CD4-positive, alpha-beta memory T cell (primary cell): Measurements from ENCODE around the gene GDF3. TPM values are rescaled to one million over a fixed set of nuclear protein-coding genes. Genes with fewer than 3 reads are reported as not detected.

Source experiments
- CTCF ChIA-PET: fragments of 350-600 bp; sonication (Branson Sonifier 250); formaldehyde crosslinking; loops from one replicate; lab custom pipeline; 2021; ENCODE audit warnings: inconsistent platforms; ENCODE audit not compliant: partially characterized antibody; lab: Charles Lee
- POLR2A ChIA-PET: fragments of 350-600 bp; sonication (Branson Sonifier 250); formaldehyde crosslinking; loops from one replicate; lab custom pipeline; 2021; ENCODE audit not compliant: partially characterized antibody; lab: Charles Lee
- DNase-seq, 5 donors: peaks; one replicate each; pipeline versions ENCODE4 v3.0.0 to v3.0.0-alpha.2; 2020 to 2022; ENCODE audit warnings: mixed read lengths in 1 of 5
- H3K27ac ChIP-seq: one replicate; pipeline ENCODE4 v1.7.0; 2013; ENCODE audit warnings: low read depth, low read length
- H3K27me3 ChIP-seq: 2 replicates; pipeline ENCODE4 v1.7.0; 2013; ENCODE audit warnings: mild to moderate bottlenecking, low read length, moderate library complexity; ENCODE audit not compliant: insufficient read depth
- H3K36me3 ChIP-seq: 2 replicates; pipeline ENCODE4 v1.7.0; 2013; ENCODE audit warnings: mild to moderate bottlenecking, low read length, moderate library complexity; ENCODE audit not compliant: insufficient read depth
- H3K4me1 ChIP-seq: 2 replicates; pipeline ENCODE4 v1.7.0; 2013; ENCODE audit warnings: mild to moderate bottlenecking, low read length, moderate library complexity; ENCODE audit not compliant: insufficient read depth
- H3K4me3 ChIP-seq, 2 donors: one replicate each; pipeline ENCODE4 v1.7.0; 2013; ENCODE audit warnings: low read length in 2 of 2, mild to moderate bottlenecking in 1 of 2
- H3K9me3 ChIP-seq, 2 donors: one replicate each; pipeline ENCODE4 v1.7.0; 2013; ENCODE audit warnings: low read length in 2 of 2, control low read depth in 1 of 2; ENCODE audit not compliant: control insufficient read depth in 1 of 2
- H3K27ac Mint-ChIP-seq, 7 donors: one replicate each; pipeline ENCODE4 v1.8.0; 2020 to 2021; ENCODE audit warnings: mixed read lengths in 7 of 7, mild to moderate bottlenecking in 6 of 7, inconsistent platforms in 3 of 7, moderate library complexity in 3 of 7
- H3K27me3 Mint-ChIP-seq, 2 donors: one replicate each; pipeline ENCODE4 v1.8.0; 2020 to 2021; ENCODE audit warnings: mixed read lengths in 2 of 2
- H3K36me3 Mint-ChIP-seq, 2 donors: one replicate each; pipeline ENCODE4 v1.8.0; 2020 to 2021; ENCODE audit warnings: mixed read lengths in 2 of 2, inconsistent platforms in 1 of 2, mild to moderate bottlenecking in 1 of 2
- H3K4me1 Mint-ChIP-seq, 4 donors: one replicate each; pipeline ENCODE4 v1.8.0; 2020 to 2021; ENCODE audit warnings: mixed read lengths in 4 of 4, mild to moderate bottlenecking in 1 of 4
- H3K4me3 Mint-ChIP-seq, 8 donors: one replicate each; pipeline ENCODE4 v1.8.0; 2020 to 2021; ENCODE audit warnings: mixed read lengths in 8 of 8, mild to moderate bottlenecking in 7 of 8, moderate library complexity in 6 of 8, inconsistent platforms in 3 of 8
- H3K9me3 Mint-ChIP-seq, 8 donors: one replicate each; pipeline ENCODE4 v1.8.0; 2020 to 2021; ENCODE audit warnings: mixed read lengths in 8 of 8, mild to moderate bottlenecking in 5 of 8, inconsistent platforms in 3 of 8, moderate library complexity in 1 of 8
- intact Hi-C: fragments of 100-400 bp; cut with micrococcal nuclease; formaldehyde crosslinking; loops from one replicate; pipeline ENCODE4 v1.15.1; 2023
- polyA plus RNA-seq, 2 donors: library from polyadenylated mRNA; unstranded; fragments of 300-500 nt; fragmentation: Illumina TruSeq; gene quantifications; one replicate each; pipeline ENCODE4 v1.2.3, GENCODE V29; 2021
- total RNA-seq, 2 experiments: library from RNA; stranded (reverse); gene quantifications; one replicate each; pipeline ENCODE4 v1.2.3, GENCODE V29; 2021

The GDF3 gene
- total and polyA plus RNA-seq, 4 experiments from 2014 or later: not detected

DNA sequence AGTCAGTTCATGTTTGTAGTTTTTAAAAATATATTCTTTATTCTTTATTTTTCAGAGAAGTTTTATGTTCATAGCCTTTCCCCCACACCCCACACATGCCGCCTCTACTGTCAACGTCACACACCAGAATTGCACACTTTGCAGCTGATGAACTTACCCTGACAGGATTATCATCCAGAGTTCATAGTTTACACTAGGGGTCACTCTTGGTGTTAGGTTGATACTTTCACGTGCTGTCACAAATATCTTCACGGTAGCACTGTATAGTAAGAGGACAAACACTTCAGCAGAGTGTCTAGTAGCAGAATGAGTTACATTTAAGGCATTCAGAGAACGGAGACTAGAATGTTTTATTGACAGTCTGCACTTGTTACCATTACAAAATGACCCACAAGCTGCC, 20.8 kb upstream of the GDF3 start:
- H3K4me1 ChIP-seq: no peaks in the 10 kb centered on the region
- intact Hi-C loops: no loop called here
- no peak for DNase-seq
- Mint-ChIP-seq H3K36me3 (no peaks in the 10 kb centered on the region), H3K27ac (no peak overlapping the region), H3K27me3 (peaks cover 2 to 11% of the 10 kb centered on the region in 2 donors), H3K9me3 (no peaks in the 10 kb centered on the region), H3K4me3 (no peak overlapping the region), H3K4me1 (no peaks in the 10 kb centered on the region)
- no peaks in the 10 kb centered on the region for H3K36me3 ChIP-seq
- H3K27me3 ChIP-seq: no peaks in the 10 kb centered on the region
- H3K4me3 ChIP-seq: no peak overlapping the region
- ChIA-PET CTCF (no interaction called here), POLR2A (no interaction called here)
- H3K9me3 ChIP-seq: no peaks in the 10 kb centered on the region
- H3K27ac ChIP-seq: no peak overlapping the region

DNA sequence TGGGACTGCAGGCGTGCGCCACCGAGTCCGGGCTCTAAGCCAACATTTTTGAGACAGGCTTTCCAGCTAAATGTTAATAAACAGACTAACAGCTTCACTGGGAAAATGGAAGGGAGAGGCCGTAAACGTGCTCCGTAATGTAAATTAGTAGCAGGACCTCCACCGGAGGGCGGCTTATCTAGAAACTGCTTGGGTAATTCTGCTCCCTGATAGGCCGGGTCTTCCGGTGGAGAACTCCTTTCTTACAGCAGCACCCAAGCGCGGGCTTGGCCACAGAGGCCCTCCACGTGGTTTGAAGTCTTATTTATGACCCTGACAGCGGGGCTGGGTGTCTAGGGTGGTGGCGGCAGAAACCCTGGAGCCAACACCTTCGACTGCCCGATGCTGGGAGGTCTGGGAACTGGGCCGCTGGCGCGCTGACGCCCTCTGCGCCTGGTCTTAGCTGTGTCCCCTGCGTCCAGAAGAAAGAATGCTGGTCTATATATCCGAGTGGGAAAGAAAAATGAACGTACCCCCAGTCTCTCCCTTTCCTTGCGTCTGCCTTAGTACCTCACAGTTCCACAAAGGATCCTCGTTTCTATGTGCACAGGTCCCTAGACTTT, 17.4 kb upstream of the GDF3 start:
- intact Hi-C loops: no loop called here
- H3K4me3 Mint-ChIP-seq: no peak overlapping the region
- ChIA-PET CTCF (no interaction called here), POLR2A (no interaction called here)
- Histone ChIP-seq H3K36me3 (no peaks in the 10 kb centered on the region), H3K27ac (no peak overlapping the region), H3K4me3 (no peak overlapping the region), H3K4me1 (no peaks in the 10 kb centered on the region), H3K9me3 (no peaks in the 10 kb centered on the region), H3K27me3 (no peaks in the 10 kb centered on the region)
- no peak overlapping the region for H3K27ac Mint-ChIP-seq
- H3K27me3 Mint-ChIP-seq: peaks cover 0 to 7% of the 10 kb centered on the region in 2 donors
- H3K9me3 Mint-ChIP-seq: no peaks in the 10 kb centered on the region
- H3K4me1 Mint-ChIP-seq: no peaks in the 10 kb centered on the region
- DNase-seq: no peak
- H3K36me3 Mint-ChIP-seq: no peaks in the 10 kb centered on the region

DNA sequence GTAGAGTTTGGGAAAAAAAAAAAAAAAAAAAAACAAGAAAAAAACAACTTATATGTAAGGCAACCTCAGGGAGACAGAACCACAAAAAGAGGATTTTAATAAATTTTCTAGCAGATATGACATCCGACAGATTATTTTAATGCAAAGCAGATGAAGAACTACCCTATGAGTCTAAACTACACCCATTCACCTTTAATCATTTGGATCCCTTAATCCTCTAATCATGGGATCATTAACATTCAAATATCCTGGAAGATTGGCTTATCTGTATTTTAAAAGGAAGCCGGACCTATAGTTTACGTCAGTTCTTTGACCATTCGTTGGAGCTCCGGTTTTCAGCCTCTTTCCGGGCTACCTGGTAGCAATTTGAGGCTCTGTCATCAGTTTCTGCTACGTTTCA, 15.6 kb upstream of the GDF3 start, which contains the start of gene DPPA3:
Gene DPPA3 (plus strand): TSS at position 301 of the 400 bp plus-strand sequence. CDS start 138 bp downstream, outside the sequence.
- Mint-ChIP-seq H3K4me1 (no peaks in the 10 kb centered on the region), H3K4me3 (no peak within 1 kb of the TSS), H3K27ac (no peak within 1 kb of the TSS), H3K36me3 (no peaks in the 10 kb centered on the region), H3K27me3 (peaks cover 0 to 7% of the 10 kb centered on the region in 2 donors), H3K9me3 (no peaks in the 10 kb centered on the region)
- Histone ChIP-seq H3K36me3 (no peaks in the 10 kb centered on the region), H3K4me1 (no peaks in the 10 kb centered on the region), H3K27ac (no peak within 1 kb of the TSS), H3K27me3 (no peaks in the 10 kb centered on the region), H3K4me3 (no peak within 1 kb of the TSS), H3K9me3 (no peaks in the 10 kb centered on the region)
- CTCF ChIA-PET: no interaction called here
- intact Hi-C loops: no loop called here
- DNase-seq: no peak
- POLR2A ChIA-PET: no interaction called here

DNA sequence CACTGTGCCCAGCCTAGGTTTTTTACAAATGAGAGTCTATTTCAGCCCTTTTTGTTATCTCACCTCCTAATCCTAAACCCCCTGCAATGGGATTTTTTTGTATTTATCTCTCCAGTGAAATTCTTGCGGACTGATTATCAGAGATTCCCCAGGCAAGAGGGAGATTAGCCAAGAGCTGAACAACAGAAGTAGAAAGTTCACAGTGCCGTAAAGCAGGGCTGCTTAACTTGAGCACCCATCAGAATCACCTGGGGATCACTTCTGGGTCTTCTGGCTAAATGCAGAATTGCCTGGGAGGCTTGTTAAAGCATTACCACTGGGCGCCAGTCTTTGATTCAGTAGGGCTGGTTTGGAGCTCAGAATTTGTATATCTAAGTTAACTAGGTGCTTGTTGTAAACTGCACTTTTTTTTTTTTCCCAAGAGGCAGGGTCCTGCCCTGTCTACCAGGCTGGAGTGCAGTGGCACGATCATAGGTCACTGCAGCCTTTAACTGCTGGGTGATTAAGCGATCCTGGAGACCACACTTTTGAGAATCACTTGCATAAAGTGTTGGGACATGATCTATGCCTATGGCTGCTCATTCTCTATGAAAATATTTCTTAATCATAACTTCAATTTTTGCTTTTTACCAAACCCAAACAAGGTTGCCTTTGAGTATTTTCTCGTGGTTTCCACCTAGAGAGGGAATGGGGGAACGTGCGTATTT, 14.5 kb upstream of the GDF3 start:
- H3K9me3 Mint-ChIP-seq: no peaks in the 10 kb centered on the region
- H3K36me3 Mint-ChIP-seq: no peaks in the 10 kb centered on the region
- CTCF ChIA-PET: no interaction called here
- Histone ChIP-seq H3K4me1 (no peaks in the 10 kb centered on the region), H3K9me3 (no peaks in the 10 kb centered on the region), H3K36me3 (no peaks in the 10 kb centered on the region), H3K27me3 (no peaks in the 10 kb centered on the region), H3K27ac (no peak overlapping the region), H3K4me3 (no peak overlapping the region)
- peaks cover 0 to 7% of the 10 kb centered on the region in 2 donors for H3K27me3 Mint-ChIP-seq
- no peak overlapping the region for H3K4me3 Mint-ChIP-seq
- POLR2A ChIA-PET: no interaction called here
- H3K27ac Mint-ChIP-seq: no peak overlapping the region
- intact Hi-C loops: no loop called here
- no peak for DNase-seq
- no peaks in the 10 kb centered on the region for H3K4me1 Mint-ChIP-seq

DNA sequence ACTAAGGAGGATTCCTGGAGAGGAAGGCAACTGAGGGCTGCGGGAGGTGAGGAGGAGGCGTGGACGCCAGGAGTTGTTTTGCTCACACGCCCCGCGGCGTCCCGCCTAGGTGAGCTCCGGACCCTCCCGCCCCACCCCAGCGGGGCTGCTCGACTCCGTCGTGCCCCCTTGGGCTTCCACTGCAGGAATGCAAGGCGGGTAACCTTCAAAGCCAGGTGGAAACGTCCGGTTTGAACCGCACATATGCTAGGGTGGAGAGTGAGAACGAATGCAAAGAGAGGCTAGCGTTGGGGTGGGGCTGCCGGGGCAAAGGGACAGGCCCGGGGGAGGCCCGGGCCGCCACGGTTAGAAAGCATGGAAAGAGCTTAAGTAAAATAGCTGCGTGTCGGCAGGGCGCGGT, 10.3 kb upstream of the GDF3 start:
- no peaks in the 10 kb centered on the region for H3K27me3 Mint-ChIP-seq
- no peaks in the 10 kb centered on the region for H3K9me3 Mint-ChIP-seq
- no peaks in the 10 kb centered on the region for H3K27me3 ChIP-seq
- H3K4me1 ChIP-seq: no peaks in the 10 kb centered on the region
- no peak overlapping the region for H3K27ac Mint-ChIP-seq
- intact Hi-C loops: no loop called here
- H3K4me3 ChIP-seq: no peak overlapping the region
- no peak overlapping the region for H3K27ac ChIP-seq
- ChIA-PET POLR2A (no interaction called here), CTCF (interaction anchor here (1.6 kb wide), 1 partner anchor 101 kb away, joined by 5 read pairs; no protein-coding TSS in a partner anchor)
- no peaks in the 10 kb centered on the region for H3K9me3 ChIP-seq
- H3K36me3 Mint-ChIP-seq: no peaks in the 10 kb centered on the region
- no peaks in the 10 kb centered on the region for H3K36me3 ChIP-seq
- H3K4me3 Mint-ChIP-seq: no peak overlapping the region
- DNase-seq: no peak
- H3K4me1 Mint-ChIP-seq: no peaks in the 10 kb centered on the region

DNA sequence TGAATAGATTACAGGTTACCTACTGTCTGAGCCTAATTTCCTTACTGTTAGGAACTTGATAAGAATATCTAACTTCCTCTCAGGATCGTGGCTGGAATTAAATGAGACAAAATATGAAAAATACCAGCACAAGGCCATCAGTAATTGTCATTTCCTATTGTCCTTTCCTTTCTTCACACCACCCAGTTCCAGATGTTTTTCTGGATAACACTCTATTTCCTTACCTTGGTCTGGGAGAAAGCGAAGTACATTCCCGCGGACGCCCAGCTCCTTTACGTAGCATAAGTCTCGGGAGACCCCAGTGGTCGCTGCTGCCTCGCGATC, 376 bp downstream of the GDF3 start:
- intact Hi-C loops: no loop called here
- H3K27me3 ChIP-seq: no peaks in the 10 kb centered on the region
- Mint-ChIP-seq H3K27me3 (peaks cover 3 to 11% of the 10 kb centered on the region in 2 donors), H3K4me1 (peaks cover 4 to 15% (median 6%) of the 10 kb centered on the region in 4 donors), H3K9me3 (no peaks in the 10 kb centered on the region), H3K4me3 (peak overlapping the region in 1 of 8 donors; percentile 52), H3K36me3 (no peaks in the 10 kb centered on the region), H3K27ac (no peak overlapping the region)
- DNase-seq: no peak
- ChIA-PET CTCF (no interaction called here), POLR2A (no interaction called here)
- no peaks in the 10 kb centered on the region for H3K36me3 ChIP-seq
- peaks cover 7% of the 10 kb centered on the region for H3K4me1 ChIP-seq
- no peak overlapping the region for H3K27ac ChIP-seq
- H3K9me3 ChIP-seq: no peaks in the 10 kb centered on the region
- H3K4me3 ChIP-seq: no peak overlapping the region

DNA sequence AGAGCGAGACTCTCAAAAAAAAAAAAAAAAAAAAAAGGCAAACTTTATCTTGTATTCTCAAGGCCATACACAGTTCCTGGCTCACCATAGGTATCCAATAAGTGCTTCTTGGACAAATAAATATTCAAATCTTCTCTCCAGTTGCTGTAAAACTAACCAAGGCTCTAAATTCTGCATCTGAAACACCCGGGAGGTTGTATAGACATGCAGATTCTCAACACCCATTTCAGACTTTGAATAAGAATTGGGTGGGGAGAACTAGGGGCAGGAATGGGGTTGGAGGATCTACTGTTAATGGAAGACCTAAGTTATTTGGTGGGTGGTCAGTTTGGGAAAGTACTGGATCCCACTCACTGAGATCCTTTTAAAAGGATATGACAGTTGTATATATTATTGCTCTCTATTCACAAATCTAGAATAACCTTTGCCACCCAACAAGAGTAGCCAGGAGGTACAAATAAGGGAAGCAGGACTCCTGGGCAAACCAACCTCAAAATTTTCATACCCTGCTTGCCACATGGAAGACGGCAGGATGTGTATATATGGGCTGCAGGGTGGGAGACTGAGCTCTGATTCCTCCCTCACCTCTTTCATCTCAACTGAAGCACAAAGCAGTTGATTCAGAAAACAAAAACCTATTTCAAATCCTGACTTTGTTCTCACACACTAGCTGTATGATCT, 879 bp downstream of the GDF3 start:
- Histone ChIP-seq H3K9me3 (no peaks in the 10 kb centered on the region), H3K4me3 (no peak overlapping the region), H3K27me3 (no peaks in the 10 kb centered on the region), H3K36me3 (no peaks in the 10 kb centered on the region), H3K4me1 (peaks cover 7% of the 10 kb centered on the region), H3K27ac (no peak overlapping the region)
- Mint-ChIP-seq H3K4me3 (no peak overlapping the region), H3K36me3 (no peaks in the 10 kb centered on the region), H3K27me3 (peaks cover 3 to 11% of the 10 kb centered on the region in 2 donors), H3K4me1 (peaks cover 4 to 15% (median 6%) of the 10 kb centered on the region in 4 donors), H3K9me3 (no peaks in the 10 kb centered on the region), H3K27ac (no peak overlapping the region)
- ChIA-PET POLR2A (no interaction called here), CTCF (no interaction called here)
- intact Hi-C loops: no loop called here
- no peak for DNase-seq
